Mesendoderm (in vitro differentiated cells): ENCODE data around the gene DDX54.

Source experiments
- DNase-seq: peaks from one replicate; pipeline ENCODE4 v3.0.0; 2013
- H2AK5ac ChIP-seq: 2 replicates; pipeline ENCODE4 v1.6.1; 2013; ENCODE audit warnings: low read length, inconsistent platforms
- H2BK120ac ChIP-seq: 2 replicates; pipeline ENCODE4 v1.6.1; 2013; ENCODE audit warnings: low read depth, mild to moderate bottlenecking, low read length, moderate library complexity, mixed read lengths
- H2BK15ac ChIP-seq: replicated peaks from 2 replicates; pipeline ENCODE4 v1.6.1; 2013; ENCODE audit warnings: low read depth, mild to moderate bottlenecking, moderate library complexity
- H2BK5ac ChIP-seq: 2 replicates; pipeline ENCODE4 v1.6.1; 2013; ENCODE audit warnings: low read length, inconsistent platforms
- H3K18ac ChIP-seq: 2 replicates; pipeline ENCODE4 v1.6.1; 2013; ENCODE audit warnings: mild to moderate bottlenecking, low read length, mixed read lengths
- H3K23ac ChIP-seq: one replicate; pipeline ENCODE4 v1.6.1; 2013; ENCODE audit warnings: low read length
- H3K27ac ChIP-seq: 2 replicates; pipeline ENCODE4 v1.5.1; 2013; ENCODE audit warnings: low read depth, mild to moderate bottlenecking, inconsistent platforms, low read length, moderate library complexity
- H3K27me3 ChIP-seq: 2 replicates; pipeline ENCODE4 v1.6.1; 2013; ENCODE audit warnings: low read length, control low read depth, mild to moderate bottlenecking, inconsistent platforms; ENCODE audit not compliant: insufficient read depth, poor library complexity
- H3K36me3 ChIP-seq: 2 replicates; pipeline ENCODE4 v1.6.1; 2013; ENCODE audit warnings: low read length, inconsistent platforms; ENCODE audit not compliant: control insufficient read depth, insufficient read depth
- H3K4ac ChIP-seq: one replicate; pipeline ENCODE4 v1.6.1; 2013; ENCODE audit warnings: low read depth, mild to moderate bottlenecking, low read length, moderate library complexity
- H3K4me1 ChIP-seq: 2 replicates; pipeline ENCODE4 v1.6.1; 2013; ENCODE audit warnings: low read depth, low read length, inconsistent platforms; ENCODE audit not compliant: control insufficient read depth
- H3K4me2 ChIP-seq: 2 replicates; pipeline ENCODE4 v1.6.1; 2013; ENCODE audit warnings: low read length
- H3K4me3 ChIP-seq: 2 replicates; pipeline ENCODE4 v1.5.1; 2013; ENCODE audit warnings: mild to moderate bottlenecking, low read length
- H3K56ac ChIP-seq: one replicate; pipeline ENCODE4 v1.6.1; 2013; ENCODE audit warnings: low read length
- H3K79me1 ChIP-seq: 2 replicates; pipeline ENCODE4 v1.6.1; 2013; ENCODE audit warnings: low read length, inconsistent platforms
- H3K79me2 ChIP-seq: 2 replicates; pipeline ENCODE4 v1.6.1; 2013; ENCODE audit warnings: mild to moderate bottlenecking, low read length; ENCODE audit not compliant: control insufficient read depth, insufficient read depth
- H3K9ac ChIP-seq: 2 replicates; pipeline ENCODE4 v1.6.1; 2013; ENCODE audit warnings: low read length, inconsistent platforms
- H4K5ac ChIP-seq: one replicate; pipeline ENCODE4 v1.6.1; 2013; ENCODE audit warnings: low read length
- H4K8ac ChIP-seq: one replicate; pipeline ENCODE4 v1.6.1; 2013; ENCODE audit warnings: low read depth, mild to moderate bottlenecking, control low read depth, low read length, moderate library complexity
- WGBS: extraction: QIAGEN DNeasy Blood & Tissue Kit; methylation state at CpG from one replicate; pipeline ENCODE4 v1.1.7; 2013; ENCODE audit warnings: low lambda C conversion rate, missing lambda C conversion rate; ENCODE audit not compliant: insufficient coverage; ENCODE audit errors: extremely low coverage; 5-methylcytosine and 5-hydroxymethylcytosine counted together

Gene DDX54

DNA sequence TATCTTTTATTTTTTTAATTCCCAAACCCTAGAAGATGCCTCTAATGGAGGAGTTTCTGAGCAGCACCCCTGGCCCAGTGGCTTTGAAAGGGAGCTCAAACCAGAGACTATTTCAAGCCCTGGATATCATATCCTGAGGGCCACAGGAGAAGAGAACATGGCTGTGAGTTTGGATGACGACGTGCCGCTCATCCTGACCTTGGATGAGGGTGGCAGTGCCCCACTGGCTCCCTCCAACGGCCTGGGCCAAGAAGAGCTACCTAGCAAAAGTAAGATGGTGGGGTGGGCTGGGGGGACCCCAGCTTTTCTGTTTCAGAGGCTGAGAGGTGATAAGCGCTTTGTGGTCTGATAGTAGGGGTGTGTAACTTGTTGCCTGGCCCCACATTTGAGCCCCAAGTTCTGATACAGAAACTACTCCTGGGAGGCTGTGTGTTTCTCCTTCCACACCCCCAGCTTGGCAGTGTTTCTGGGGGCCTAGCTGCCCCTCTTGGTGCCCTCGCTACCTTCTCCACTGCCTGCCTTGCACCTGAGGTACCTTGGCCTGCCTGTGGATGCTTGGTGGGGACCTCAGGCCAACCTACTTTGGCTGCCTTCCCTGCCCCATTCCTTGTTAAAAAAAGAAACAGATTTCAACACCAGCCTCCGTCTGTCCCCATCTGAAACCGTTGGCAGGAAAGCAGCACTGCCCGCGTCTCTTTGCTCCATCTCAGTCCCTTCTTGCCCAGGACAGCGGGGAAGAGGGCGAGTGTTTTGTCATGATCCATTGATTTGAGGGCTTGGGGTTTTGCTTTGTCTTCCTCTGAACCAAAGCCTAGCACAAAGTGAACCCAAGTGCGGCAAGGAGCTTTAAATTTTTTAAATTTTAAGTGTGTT is 41.7 kb upstream of the DDX54 start:
- DNase-seq: no peak
- Histone ChIP-seq H3K4me2 (no peak overlapping the region), H2BK5ac (no peak overlapping the region), H3K4me3 (no peak overlapping the region), H2AK5ac (no peak overlapping the region), H4K5ac (no peak overlapping the region), H2BK15ac (no peak overlapping the region), H3K23ac (no peak overlapping the region), H3K27me3 (no peaks in the 10 kb centered on the region), H3K4me1 (peaks cover 7% of the 10 kb centered on the region), H3K27ac (no peak overlapping the region), H3K79me1 (peaks cover 2% of the 10 kb centered on the region), H3K79me2 (no peaks in the 10 kb centered on the region), H2BK120ac (no peak overlapping the region), H3K18ac (no peak overlapping the region), H3K56ac (no peak overlapping the region), H3K36me3 (no peaks in the 10 kb centered on the region), H3K4ac (no peak overlapping the region), H4K8ac (no peak overlapping the region), H3K9ac (no peak overlapping the region)
- no CpG with 5 or more reads among the region's 13 CpGs for WGBS

DNA sequence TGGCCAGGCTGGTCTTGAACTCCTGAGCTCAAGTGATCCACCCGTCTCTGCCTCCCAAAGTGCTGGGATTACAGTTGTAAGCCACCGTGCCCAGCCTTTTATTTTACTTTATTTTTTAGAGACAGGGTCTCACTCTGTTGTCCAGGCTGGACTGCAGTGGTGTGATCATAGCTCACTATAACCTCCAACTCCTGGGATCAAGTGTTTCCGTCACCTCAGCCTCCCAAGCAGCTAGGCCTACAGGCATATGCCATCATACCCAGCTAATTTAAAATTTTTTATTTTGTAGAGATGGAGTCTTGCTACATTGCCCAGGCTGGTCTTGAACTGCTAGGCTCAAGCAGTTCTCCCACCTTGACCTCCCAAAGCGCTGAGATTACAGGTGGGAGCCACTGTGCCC is 39.7 kb upstream of the DDX54 start:
- Histone ChIP-seq H2BK15ac (no peak overlapping the region), H3K56ac (no peak overlapping the region)

DNA sequence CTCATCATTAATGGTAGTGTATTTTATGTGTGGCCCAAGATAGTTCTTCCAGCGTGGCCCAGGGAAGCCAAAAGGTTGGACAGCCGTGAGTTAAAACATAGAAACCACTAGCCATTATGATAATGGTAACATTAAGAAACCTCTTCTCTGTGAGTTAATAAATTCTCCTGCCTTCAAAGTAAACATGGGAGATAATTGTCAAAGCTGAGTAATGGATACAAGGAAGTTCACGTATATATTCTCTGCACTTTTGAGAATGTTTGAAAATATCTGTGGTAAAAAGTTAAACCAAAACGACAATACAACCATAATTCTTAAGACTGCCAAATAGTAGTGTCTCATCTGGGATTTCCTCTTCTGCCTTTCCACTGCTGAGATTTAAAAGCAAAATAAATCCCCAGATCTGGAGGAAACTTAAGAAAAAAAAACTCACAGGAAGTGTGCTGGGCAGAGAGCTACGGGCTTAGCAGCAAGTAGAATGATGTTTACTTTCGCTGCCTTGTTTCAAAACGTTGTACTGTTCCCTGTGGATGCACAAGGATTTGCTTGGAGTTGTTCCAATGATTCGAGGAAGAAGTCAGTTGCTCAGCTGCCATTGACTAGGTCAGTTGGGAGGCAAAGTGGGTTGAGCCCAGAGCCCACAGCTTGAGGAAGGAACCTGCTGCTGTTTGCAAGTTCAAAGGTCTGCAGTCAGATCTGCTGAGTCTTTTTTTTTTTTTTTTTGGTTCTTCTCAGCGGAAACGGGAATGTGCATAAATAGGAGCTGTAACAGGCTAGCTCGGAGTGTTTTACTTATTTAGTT is 37.7 kb upstream of the DDX54 start:
- no peak overlapping the region for H3K4me3 ChIP-seq
- no CpG with 5 or more reads among the region's 11 CpGs for WGBS

More for the DNA sequence above, 39.7 kb upstream of the DDX54 start:
- Histone ChIP-seq H3K4me1 (peaks cover 5% of the 10 kb centered on the region), H4K5ac (no peak overlapping the region), H3K79me1 (peaks cover 2% of the 10 kb centered on the region), H2AK5ac (no peak overlapping the region), H3K18ac (no peak overlapping the region), H3K9ac (no peak overlapping the region), H3K27ac (no peak overlapping the region), H3K23ac (no peak overlapping the region), H3K27me3 (no peaks in the 10 kb centered on the region), H3K79me2 (no peaks in the 10 kb centered on the region), H3K4me3 (no peak overlapping the region), H3K4me2 (no peak overlapping the region), H2BK5ac (no peak overlapping the region), H3K4ac (no peak overlapping the region), H4K8ac (no peak overlapping the region), H3K36me3 (no peaks in the 10 kb centered on the region), H2BK120ac (no peak overlapping the region)
- WGBS: no CpG with 5 or more reads among the region's 4 CpGs
- no peak for DNase-seq

DNA sequence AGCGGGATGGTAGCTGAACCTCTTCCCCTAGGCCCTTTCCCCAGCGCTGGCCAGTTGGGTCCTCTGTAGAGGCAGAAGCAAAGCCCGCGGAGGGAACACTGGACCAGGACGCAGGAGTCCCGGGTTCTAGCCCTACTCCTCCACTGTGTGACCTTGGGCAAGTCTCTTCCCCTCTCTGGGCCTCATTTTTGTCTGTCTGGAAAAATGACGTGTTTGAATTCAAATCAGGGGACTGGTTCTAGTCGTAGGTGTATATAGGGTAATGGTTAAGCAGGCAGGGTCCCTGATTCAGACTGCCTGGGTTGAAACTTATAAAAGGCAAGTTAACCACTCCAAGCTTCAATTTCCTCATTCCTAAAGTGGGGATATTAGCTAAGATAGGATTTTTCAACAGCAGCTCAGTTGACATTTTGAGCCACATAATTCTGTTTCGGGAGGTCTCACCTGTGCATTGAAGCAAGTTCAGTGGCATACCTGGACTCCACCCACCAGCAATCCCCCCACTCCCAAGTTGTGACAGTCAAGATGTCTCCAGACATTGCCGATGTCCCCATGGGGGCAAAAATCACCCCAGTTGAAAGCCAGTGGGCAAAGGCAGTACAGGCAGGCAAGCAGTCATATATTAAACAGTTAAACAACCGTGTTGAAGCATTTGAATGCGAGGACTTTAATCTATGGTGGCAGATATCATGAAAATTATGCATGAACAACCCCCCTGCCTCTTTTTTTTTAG is 36.9 kb upstream of the DDX54 start:
- no peak for DNase-seq
- no peak overlapping the region for H3K27ac ChIP-seq

More for the DNA sequence above, 37.7 kb upstream of the DDX54 start:
- Histone ChIP-seq H3K79me2 (no peaks in the 10 kb centered on the region), H3K79me1 (peaks cover 2% of the 10 kb centered on the region), H2BK5ac (no peak overlapping the region), H3K56ac (peak overlapping the region; percentile 69), H3K27me3 (no peaks in the 10 kb centered on the region), H3K4ac (no peak overlapping the region), H2BK120ac (no peak overlapping the region), H3K9ac (no peak overlapping the region), H3K36me3 (no peaks in the 10 kb centered on the region), H3K18ac (no peak overlapping the region), H2AK5ac (no peak overlapping the region), H3K4me2 (no peak overlapping the region), H3K23ac (no peak overlapping the region), H3K4me1 (peaks cover 3% of the 10 kb centered on the region), H4K8ac (no peak overlapping the region), H3K27ac (no peak overlapping the region), H4K5ac (no peak overlapping the region), H2BK15ac (no peak overlapping the region)
- no peak for DNase-seq

DNA sequence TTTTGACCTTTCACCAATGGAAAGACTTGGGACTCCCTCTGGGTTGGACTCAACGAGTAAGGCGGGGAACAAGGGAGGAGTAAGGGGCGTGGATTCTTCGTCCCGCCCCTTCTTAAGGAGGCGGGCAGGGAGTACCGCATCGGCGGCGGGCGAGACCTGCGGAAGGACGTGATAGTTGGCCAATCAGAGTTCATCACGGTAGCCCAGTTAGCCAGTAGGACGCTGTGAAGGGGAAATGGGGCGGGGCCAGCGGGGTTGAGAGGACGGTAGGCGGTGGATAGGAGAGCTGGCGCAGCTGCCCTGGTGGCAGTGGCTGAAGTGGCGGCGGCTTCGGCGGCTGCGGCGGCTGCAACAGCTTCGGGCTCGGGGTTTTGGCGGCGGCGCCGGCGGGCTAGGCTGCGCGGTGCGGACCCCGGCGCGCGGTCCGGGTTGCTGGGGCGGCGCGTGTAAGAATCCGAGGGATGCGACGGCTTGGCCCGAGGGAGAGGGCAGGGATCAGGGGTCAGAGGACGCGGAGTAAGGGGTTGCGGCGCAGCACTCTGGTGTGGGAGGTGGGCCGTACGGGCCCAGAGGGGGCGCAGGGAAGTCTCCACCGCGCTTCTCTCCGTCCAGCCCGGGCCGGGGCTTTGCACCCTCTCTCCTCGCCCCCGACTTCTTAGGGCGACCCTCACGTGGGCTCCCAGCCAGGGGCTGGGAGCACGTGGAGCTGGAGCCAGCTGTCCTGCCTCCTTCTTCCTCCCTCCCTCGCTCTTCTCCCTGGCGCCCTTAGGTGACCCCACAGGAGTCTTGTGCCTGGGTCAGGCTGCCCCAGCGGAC is 36.1 kb upstream of the DDX54 start, which contains the start of gene TPCN1:
TSS of gene TPCN1 (plus strand) at position 284 of the 816 bp plus-strand sequence. CDS start 5,389 bp downstream, outside the sequence.
- DNase-seq: peak; percentile 100
- Histone ChIP-seq H2AK5ac (peak within 1 kb of the TSS; percentile 45), H2BK120ac (no peak within 1 kb of the TSS), H3K79me1 (peaks cover 2% of the 10 kb centered on the region), H4K5ac (no peak within 1 kb of the TSS), H3K4ac (peak within 1 kb of the TSS; percentile 25), H3K4me3 (peak within 1 kb of the TSS; percentile 59), H3K4me2 (peak within 1 kb of the TSS; percentile 88), H3K27me3 (no peaks in the 10 kb centered on the region), H3K27ac (peak within 1 kb of the TSS; percentile 18), H3K4me1 (peaks cover 3% of the 10 kb centered on the region), H3K9ac (peak within 1 kb of the TSS; percentile 71), H4K8ac (peak within 1 kb of the TSS; percentile 7), H3K79me2 (no peaks in the 10 kb centered on the region), H3K23ac (no peak within 1 kb of the TSS), H3K18ac (no peak within 1 kb of the TSS), H2BK5ac (no peak within 1 kb of the TSS), H2BK15ac (no peak within 1 kb of the TSS), H3K36me3 (no peaks in the 10 kb centered on the region), H3K56ac (peak within 1 kb of the TSS; percentile 92)
- WGBS: no CpG with 5 or more reads among the region's 68 CpGs

More for the DNA sequence above, 36.9 kb upstream of the DDX54 start:
- Histone ChIP-seq H4K8ac (peak overlapping the region; percentile 7), H3K4me3 (peak overlapping the region; percentile 14), H3K4ac (peak overlapping the region; percentile 25), H2BK5ac (no peak overlapping the region), H3K36me3 (no peaks in the 10 kb centered on the region), H3K9ac (peak overlapping the region; percentile 71), H2BK120ac (no peak overlapping the region), H3K56ac (peak overlapping the region; percentile 92), H2AK5ac (peak overlapping the region; percentile 45), H2BK15ac (no peak overlapping the region), H3K4me1 (peaks cover 3% of the 10 kb centered on the region), H4K5ac (no peak overlapping the region), H3K79me1 (peaks cover 2% of the 10 kb centered on the region), H3K23ac (no peak overlapping the region), H3K18ac (no peak overlapping the region), H3K4me2 (peak overlapping the region; percentile 67), H3K27me3 (no peaks in the 10 kb centered on the region), H3K79me2 (no peaks in the 10 kb centered on the region)
- no CpG with 5 or more reads among the region's 12 CpGs for WGBS
